Panc1 (cell line): ENCODE measurements around the gene RNF7. TPM values are rescaled to one million over a fixed set of nuclear protein-coding genes. Genes with fewer than 3 reads are reported as not detected.

Source experiments
- ATAC-seq: fragments of 200-7000 bp; cut with Tn5 transposase; 2 replicates; pipeline ENCODE4 v1.9.1; 2020; ENCODE audit warnings: mild to moderate bottlenecking, moderate library complexity
- BruUV-seq: library from RNA; stranded (reverse); fragments of 400-500 nt; replicated peaks from 2 replicates; lab custom pipeline; 2021; lab: Mats Ljungman, UMichigan
- CTCF ChIA-PET: fragments of 300-600 bp; sonication (Branson Sonifier 250); formaldehyde crosslinking; loops from one replicate; lab custom pipeline; 2022; ENCODE audit warnings: antibody characterized with exemption; lab: Charles Lee
- POLR2A ChIA-PET: fragments of 300-600 bp; sonication (Branson Sonifier 250); formaldehyde crosslinking; loops from one replicate; lab custom pipeline; 2022; ENCODE audit warnings: antibody characterized with exemption; lab: Charles Lee
- DNase-seq: peaks from one replicate; pipeline ENCODE4 v3.0.0-alpha.2; 2010; ENCODE audit warnings: low read depth, low spot score
- H3K27ac ChIP-seq: 2 replicates; pipeline ENCODE4 v1.5.1; 2011; ENCODE audit warnings: mild to moderate bottlenecking, low read length, inconsistent platforms
- H3K27me3 ChIP-seq: fragments of 200-500 bp; sonication (Bioruptor generic); 2 replicates; pipeline ENCODE4 v1.6.0; 2014; ENCODE audit warnings: low read length, inconsistent platforms; ENCODE audit not compliant: control insufficient read depth, insufficient read depth
- H3K36me3 ChIP-seq: fragments of 200-500 bp; sonication (Bioruptor generic); 2 replicates; pipeline ENCODE4 v1.5.1; 2014; ENCODE audit warnings: inconsistent platforms, mild to moderate bottlenecking, low read length, moderate library complexity; ENCODE audit not compliant: control insufficient read depth, insufficient read depth
- H3K4me1 ChIP-seq: 2 replicates; pipeline ENCODE4 v1.5.1; 2011; ENCODE audit warnings: inconsistent platforms, mild to moderate bottlenecking, low read length, moderate library complexity; ENCODE audit not compliant: control insufficient read depth, insufficient read depth
- H3K4me3 ChIP-seq, 2 experiments: 2 replicates each; pipeline ENCODE4 v1.5.1; 2011 to 2012; ENCODE audit warnings: low read depth in 2 of 2, low read length in 2 of 2, mild to moderate bottlenecking in 2 of 2, inconsistent platforms in 1 of 2, moderate library complexity in 1 of 2
- H3K9me3 ChIP-seq: fragments of 200-500 bp; sonication (Bioruptor generic); 2 replicates; pipeline ENCODE4 v1.5.1; 2014; ENCODE audit warnings: low read depth, mild to moderate bottlenecking, inconsistent platforms, low read length, moderate library complexity; ENCODE audit not compliant: control insufficient read depth, insufficient read depth
- POLR2AphosphoS5 ChIP-seq: IDR thresholded peaks from 2 replicates; pipeline ENCODE4 v1.6.1; 2012; ENCODE audit warnings: mild to moderate bottlenecking, low read depth, low read length, moderate library complexity
- SIN3A ChIP-seq: IDR thresholded peaks from 2 replicates; pipeline ENCODE4 v1.6.1; 2012; ENCODE audit warnings: low read depth, mild to moderate bottlenecking, low read length, moderate library complexity, borderline replicate concordance; ENCODE audit not compliant: insufficient read depth
- TCF7L2 ChIP-seq: IDR thresholded peaks from 2 replicates; pipeline ENCODE4 v1.6.1; 2011; ENCODE audit warnings: mild to moderate bottlenecking, low read depth, low read length, inconsistent platforms
- in situ Hi-C: cut with HindIII; loops from 2 replicates; pipeline ENCODE4 v1.10.0; 2016; ENCODE audit warnings: low sequenced_read_pairs, low pct_unique_long_range_greater_than_20kb
- intact Hi-C: fragments of 100-400 bp; cut with micrococcal nuclease; formaldehyde crosslinking; loops from one replicate; pipeline ENCODE4 v1.10.0; 2022; ENCODE audit not compliant: unreplicated experiment
- total RNA-seq: library from RNA; stranded (reverse); gene quantifications from one replicate; pipeline ENCODE4 v1.2.1, GENCODE V29; 2021; ENCODE audit not compliant: unreplicated experiment
- TF ChIP-seq, protein P1 (sequence below): fragments of 450-650 bp; IDR thresholded peaks from 2 replicates; pipeline ENCODE4 v1.5.1; 2017; ENCODE audit warnings: mild to moderate bottlenecking
- TF ChIP-seq, protein P2 (sequence below), 2 experiments: IDR thresholded peaks; 2 replicates each; pipeline ENCODE4 v1.6.1; 2011 to 2012; ENCODE audit warnings: low read depth in 2 of 2, control low read depth in 1 of 2, low read length in 1 of 2, mild to moderate bottlenecking in 1 of 2, moderate library complexity in 1 of 2; ENCODE audit not compliant: insufficient read depth in 1 of 2

The RNF7 gene
- total RNA-seq, 1 experiment from 2014 or later, result 87.3 TPM

DNA sequence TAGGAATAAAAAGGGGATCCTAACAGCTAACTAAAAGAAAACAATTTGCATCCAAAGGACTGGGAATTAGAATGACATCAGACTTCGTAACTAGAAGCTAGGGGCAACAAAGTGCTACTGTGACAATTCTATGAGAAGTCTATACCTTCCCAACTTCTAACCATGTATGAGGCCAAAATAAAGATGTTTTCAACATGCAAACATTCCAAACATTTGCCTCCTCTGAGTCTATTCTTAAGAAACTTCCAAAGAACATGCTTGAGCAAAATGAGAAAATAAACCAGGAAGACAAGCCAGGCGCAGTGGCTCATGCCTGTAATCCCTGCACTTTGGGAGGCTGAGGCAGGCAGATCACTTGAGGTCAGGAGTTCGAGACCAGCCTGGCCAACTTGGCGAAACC lies 13.1 kb upstream of the RNF7 start:
- no TSS peak for BruUV-seq
- H3K9me3 ChIP-seq, result no peaks in the 10 kb centered on the region
- DNase-seq, result no peak
- ChIA-PET CTCF (no interaction called here), POLR2A (interaction anchor here (0.6 kb wide), 1 partner anchor 80 kb away, joined by 10 read pairs; no protein-coding TSS in a partner anchor)
- H3K36me3 ChIP-seq, result no peaks in the 10 kb centered on the region
- intact Hi-C loops (no loop called here), in situ Hi-C loops (no loop called here)
- no peaks in the 10 kb centered on the region for H3K4me1 ChIP-seq
- TF ChIP-seq POLR2AphosphoS5 (no peak), SIN3A (no peak), TCF7L2 (no peak)
- TF ChIP-seq, protein P1, sequence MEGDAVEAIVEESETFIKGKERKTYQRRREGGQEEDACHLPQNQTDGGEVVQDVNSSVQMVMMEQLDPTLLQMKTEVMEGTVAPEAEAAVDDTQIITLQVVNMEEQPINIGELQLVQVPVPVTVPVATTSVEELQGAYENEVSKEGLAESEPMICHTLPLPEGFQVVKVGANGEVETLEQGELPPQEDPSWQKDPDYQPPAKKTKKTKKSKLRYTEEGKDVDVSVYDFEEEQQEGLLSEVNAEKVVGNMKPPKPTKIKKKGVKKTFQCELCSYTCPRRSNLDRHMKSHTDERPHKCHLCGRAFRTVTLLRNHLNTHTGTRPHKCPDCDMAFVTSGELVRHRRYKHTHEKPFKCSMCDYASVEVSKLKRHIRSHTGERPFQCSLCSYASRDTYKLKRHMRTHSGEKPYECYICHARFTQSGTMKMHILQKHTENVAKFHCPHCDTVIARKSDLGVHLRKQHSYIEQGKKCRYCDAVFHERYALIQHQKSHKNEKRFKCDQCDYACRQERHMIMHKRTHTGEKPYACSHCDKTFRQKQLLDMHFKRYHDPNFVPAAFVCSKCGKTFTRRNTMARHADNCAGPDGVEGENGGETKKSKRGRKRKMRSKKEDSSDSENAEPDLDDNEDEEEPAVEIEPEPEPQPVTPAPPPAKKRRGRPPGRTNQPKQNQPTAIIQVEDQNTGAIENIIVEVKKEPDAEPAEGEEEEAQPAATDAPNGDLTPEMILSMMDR, result no peak
- TF ChIP-seq, protein P2, sequence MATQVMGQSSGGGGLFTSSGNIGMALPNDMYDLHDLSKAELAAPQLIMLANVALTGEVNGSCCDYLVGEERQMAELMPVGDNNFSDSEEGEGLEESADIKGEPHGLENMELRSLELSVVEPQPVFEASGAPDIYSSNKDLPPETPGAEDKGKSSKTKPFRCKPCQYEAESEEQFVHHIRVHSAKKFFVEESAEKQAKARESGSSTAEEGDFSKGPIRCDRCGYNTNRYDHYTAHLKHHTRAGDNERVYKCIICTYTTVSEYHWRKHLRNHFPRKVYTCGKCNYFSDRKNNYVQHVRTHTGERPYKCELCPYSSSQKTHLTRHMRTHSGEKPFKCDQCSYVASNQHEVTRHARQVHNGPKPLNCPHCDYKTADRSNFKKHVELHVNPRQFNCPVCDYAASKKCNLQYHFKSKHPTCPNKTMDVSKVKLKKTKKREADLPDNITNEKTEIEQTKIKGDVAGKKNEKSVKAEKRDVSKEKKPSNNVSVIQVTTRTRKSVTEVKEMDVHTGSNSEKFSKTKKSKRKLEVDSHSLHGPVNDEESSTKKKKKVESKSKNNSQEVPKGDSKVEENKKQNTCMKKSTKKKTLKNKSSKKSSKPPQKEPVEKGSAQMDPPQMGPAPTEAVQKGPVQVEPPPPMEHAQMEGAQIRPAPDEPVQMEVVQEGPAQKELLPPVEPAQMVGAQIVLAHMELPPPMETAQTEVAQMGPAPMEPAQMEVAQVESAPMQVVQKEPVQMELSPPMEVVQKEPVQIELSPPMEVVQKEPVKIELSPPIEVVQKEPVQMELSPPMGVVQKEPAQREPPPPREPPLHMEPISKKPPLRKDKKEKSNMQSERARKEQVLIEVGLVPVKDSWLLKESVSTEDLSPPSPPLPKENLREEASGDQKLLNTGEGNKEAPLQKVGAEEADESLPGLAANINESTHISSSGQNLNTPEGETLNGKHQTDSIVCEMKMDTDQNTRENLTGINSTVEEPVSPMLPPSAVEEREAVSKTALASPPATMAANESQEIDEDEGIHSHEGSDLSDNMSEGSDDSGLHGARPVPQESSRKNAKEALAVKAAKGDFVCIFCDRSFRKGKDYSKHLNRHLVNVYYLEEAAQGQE (IDR thresholded peaks at IDR 0.05; ENCODE audit: insufficient read depth in 1 of 2, low read depth in 2 of 2, low read length in 1 of 2), result no peak
- no peak for ATAC-seq
- no peaks in the 10 kb centered on the region; the same call in 1 of the 2 replicates for H3K27me3 ChIP-seq
- H3K27ac ChIP-seq, result no peak overlapping the region
- no peak overlapping the region for H3K4me3 ChIP-seq

DNA sequence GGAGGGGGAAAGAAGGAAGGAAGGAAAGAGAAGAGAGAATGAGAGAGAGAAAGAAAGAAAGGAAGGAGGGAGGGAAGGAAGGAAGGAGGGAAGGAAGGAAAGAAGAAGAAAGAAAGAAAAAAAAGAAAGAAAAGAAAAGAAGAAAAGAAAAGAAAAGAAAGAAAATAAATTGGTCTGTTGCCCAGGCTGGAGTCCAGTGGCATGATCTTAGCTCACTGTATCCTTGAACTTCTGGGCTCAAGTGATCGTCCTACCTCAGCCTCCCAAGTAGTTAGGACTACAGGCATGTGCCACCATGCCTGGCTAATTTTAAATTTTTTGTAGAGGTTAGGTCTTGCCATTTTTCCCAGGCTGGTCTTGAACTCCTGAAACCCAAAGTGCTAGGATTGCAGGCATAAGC lies 11.6 kb upstream of the RNF7 start:
- ChIA-PET CTCF (no interaction called here), POLR2A (no interaction called here)
- no peak for ATAC-seq
- no peaks in the 10 kb centered on the region for H3K9me3 ChIP-seq
- H3K27me3 ChIP-seq, result no peaks in the 10 kb centered on the region; the same call in 1 of the 2 replicates
- no peak overlapping the region for H3K27ac ChIP-seq
- H3K4me1 ChIP-seq, result no peaks in the 10 kb centered on the region
- no peak overlapping the region for H3K4me3 ChIP-seq
- no peak for DNase-seq
- in situ Hi-C loops, result no loop called here
- no peak for TF ChIP-seq SIN3A
- TF ChIP-seq POLR2AphosphoS5, result no peak
- TF ChIP-seq, protein P1, result no peak
- no peak for TF ChIP-seq TCF7L2
- TF ChIP-seq, protein P2 (IDR thresholded peaks at IDR 0.05; ENCODE audit: insufficient read depth in 1 of 2, low read depth in 2 of 2, low read length in 1 of 2), result no peak
- no TSS peak for BruUV-seq
- intact Hi-C loops, result no loop called here
- no peaks in the 10 kb centered on the region for H3K36me3 ChIP-seq
